Trophoblast cell (in vitro differentiated cells and primary cell): ENCODE data around the gene EFCAB5.

Source experiments
- DNase-seq, 2 donors: peaks; one replicate each; pipeline ENCODE4 v3.0.0-alpha.2; 2016
- H2AFZ ChIP-seq: 2 replicates; pipeline ENCODE4 v1.6.1; 2013; ENCODE audit warnings: low read length, moderate library complexity, mild to moderate bottlenecking; ENCODE audit not compliant: insufficient read depth, poor library complexity
- H2AK5ac ChIP-seq: 2 replicates; pipeline ENCODE4 v1.6.1; 2013; ENCODE audit warnings: mild to moderate bottlenecking, low read length
- H2BK120ac ChIP-seq: 2 replicates; pipeline ENCODE4 v1.6.1; 2013; ENCODE audit warnings: low read length, mild to moderate bottlenecking, moderate library complexity; ENCODE audit not compliant: insufficient read depth, poor library complexity
- H2BK12ac ChIP-seq: 2 replicates; pipeline ENCODE4 v1.6.1; 2013; ENCODE audit warnings: mild to moderate bottlenecking, low read length, moderate library complexity
- H2BK5ac ChIP-seq: 2 replicates; pipeline ENCODE4 v1.6.1; 2013; ENCODE audit warnings: low read length, low read depth, moderate library complexity, mild to moderate bottlenecking; ENCODE audit not compliant: poor library complexity
- H3K14ac ChIP-seq: 2 replicates; pipeline ENCODE4 v1.6.1; 2013; ENCODE audit warnings: mild to moderate bottlenecking, low read length
- H3K18ac ChIP-seq: 2 replicates; pipeline ENCODE4 v1.6.1; 2013; ENCODE audit warnings: mild to moderate bottlenecking, low read length
- H3K23ac ChIP-seq: 2 replicates; pipeline ENCODE4 v1.6.1; 2013; ENCODE audit warnings: low read length
- H3K27ac ChIP-seq: 2 replicates; pipeline ENCODE4 v1.5.1; 2013; ENCODE audit warnings: low read depth, mild to moderate bottlenecking, inconsistent platforms, low read length, moderate library complexity
- H3K27me3 ChIP-seq: 2 replicates; pipeline ENCODE4 v1.6.1; 2013; ENCODE audit warnings: inconsistent platforms, mild to moderate bottlenecking, low read length, moderate library complexity; ENCODE audit not compliant: insufficient read depth
- H3K36me3 ChIP-seq, 2 experiments: 1 replicate in 1 of 2; 2 replicates in 1 of 2; pipeline ENCODE4 v1.6.1; 2013; ENCODE audit warnings: low read length in 2 of 2, mild to moderate bottlenecking in 2 of 2, moderate library complexity in 1 of 2; ENCODE audit not compliant: insufficient read depth in 2 of 2, control insufficient read depth in 1 of 2
- H3K4ac ChIP-seq: 2 replicates; pipeline ENCODE4 v1.6.1; 2013; ENCODE audit warnings: low read depth, mild to moderate bottlenecking, low read length, moderate library complexity
- H3K4me1 ChIP-seq, 2 experiments: 1 replicate in 1 of 2; 2 replicates in 1 of 2; pipeline ENCODE4 v1.6.1; 2013; ENCODE audit warnings: low read length in 2 of 2, mild to moderate bottlenecking in 2 of 2, moderate library complexity in 1 of 2; ENCODE audit not compliant: insufficient read depth in 2 of 2, control insufficient read depth in 1 of 2
- H3K4me2 ChIP-seq: 2 replicates; pipeline ENCODE4 v1.6.1; 2013; ENCODE audit warnings: inconsistent platforms, mild to moderate bottlenecking, low read length, moderate library complexity
- H3K4me3 ChIP-seq: 2 replicates; pipeline ENCODE4 v1.5.1; 2013; ENCODE audit warnings: mild to moderate bottlenecking, low read depth, low read length, inconsistent platforms
- H3K79me1 ChIP-seq: one replicate; pipeline ENCODE4 v1.6.1; 2013; ENCODE audit warnings: low read length
- H3K79me2 ChIP-seq: 2 replicates; pipeline ENCODE4 v1.6.1; 2013; ENCODE audit warnings: low read length, mild to moderate bottlenecking; ENCODE audit not compliant: control insufficient read depth, insufficient read depth, poor library complexity
- H3K9ac ChIP-seq: 2 replicates; pipeline ENCODE4 v1.6.1; 2013; ENCODE audit warnings: mild to moderate bottlenecking, low read length
- H3K9me3 ChIP-seq: 2 replicates; pipeline ENCODE4 v1.6.1; 2013; ENCODE audit warnings: low read depth, mild to moderate bottlenecking, control low read depth, inconsistent platforms, low read length; ENCODE audit not compliant: insufficient read depth
- H4K12ac ChIP-seq: 2 replicates; pipeline ENCODE4 v1.6.1; 2013; ENCODE audit warnings: low read depth, mild to moderate bottlenecking, low read length, moderate library complexity
- H4K8ac ChIP-seq: 2 replicates; pipeline ENCODE4 v1.6.1; 2013; ENCODE audit warnings: low read depth, mild to moderate bottlenecking, low read length, moderate library complexity
- H4K91ac ChIP-seq: one replicate; pipeline ENCODE4 v1.6.1; 2013; ENCODE audit warnings: low read depth, mild to moderate bottlenecking, low read length, moderate library complexity
- WGBS: extraction: QIAGEN DNeasy Blood & Tissue Kit; methylation state at CpG from one replicate; pipeline ENCODE4 v1.1.7; 2013; ENCODE audit warnings: missing lambda C conversion rate; ENCODE audit not compliant: insufficient read length, insufficient coverage; ENCODE audit errors: extremely low coverage; 5-methylcytosine and 5-hydroxymethylcytosine counted together

The EFCAB5 gene

GRCh38 chr17:29936724-29937123 lies 4.7 kb upstream of the EFCAB5 start:
- H3K27ac ChIP-seq, result no peak overlapping the region
- H3K14ac ChIP-seq, result no peak overlapping the region
- no peak for DNase-seq
- WGBS, result no CpG with 5 or more reads among the region's 2 CpGs
- H4K12ac ChIP-seq, result no peak overlapping the region
- no peak overlapping the region for H2AK5ac ChIP-seq
- no peak overlapping the region for H3K18ac ChIP-seq
- no peak overlapping the region for H3K23ac ChIP-seq
- no peaks in the 10 kb centered on the region for H3K27me3 ChIP-seq
- no peaks in the 10 kb centered on the region for H3K79me1 ChIP-seq
- H3K9me3 ChIP-seq, result no peaks in the 10 kb centered on the region
- H3K9ac ChIP-seq, result no peak overlapping the region
- H2BK5ac ChIP-seq, result no peak overlapping the region
- H3K4me2 ChIP-seq, result no peak overlapping the region
- no peaks in the 10 kb centered on the region for H3K36me3 ChIP-seq
- no peaks in the 10 kb centered on the region for H3K4me1 ChIP-seq
- H4K91ac ChIP-seq, result no peak overlapping the region
- H4K8ac ChIP-seq, result no peak overlapping the region
- H3K4me3 ChIP-seq, result no peak overlapping the region
- no peaks in the 10 kb centered on the region for H3K79me2 ChIP-seq
- no peak overlapping the region for H3K4ac ChIP-seq
- no peak overlapping the region for H2BK120ac ChIP-seq
- no peak overlapping the region for H2AFZ ChIP-seq
- no peak overlapping the region for H2BK12ac ChIP-seq

GRCh38 chr17:29945281-29945680 lies 3.8 kb downstream of the EFCAB5 start:
- WGBS, result no CpG with 5 or more reads among the region's 2 CpGs

GRCh38 chr17:29948448-29949215 lies 7.2 kb downstream of the EFCAB5 start:
- no peak overlapping the region for H3K4me2 ChIP-seq
- no peak overlapping the region for H2AK5ac ChIP-seq
- H2BK5ac ChIP-seq, result no peak overlapping the region
- DNase-seq, result no peak
- no peak overlapping the region for H3K27ac ChIP-seq
- no CpG with 5 or more reads among the region's 3 CpGs for WGBS
- H2AFZ ChIP-seq, result no peak overlapping the region
- H2BK120ac ChIP-seq, result no peak overlapping the region
- no peaks in the 10 kb centered on the region for H3K79me2 ChIP-seq
- no peak overlapping the region for H3K9ac ChIP-seq
- no peaks in the 10 kb centered on the region for H3K79me1 ChIP-seq
- H3K9me3 ChIP-seq, result no peaks in the 10 kb centered on the region
- no peak overlapping the region for H2BK12ac ChIP-seq
- H3K4me1 ChIP-seq, result no peaks in the 10 kb centered on the region
- H3K36me3 ChIP-seq, result no peaks in the 10 kb centered on the region
- no peak overlapping the region for H3K18ac ChIP-seq
- H3K4ac ChIP-seq, result no peak overlapping the region
- H4K8ac ChIP-seq, result no peak overlapping the region
- H4K91ac ChIP-seq, result no peak overlapping the region
- no peak overlapping the region for H3K23ac ChIP-seq
- no peak overlapping the region for H3K4me3 ChIP-seq
- no peak overlapping the region for H3K14ac ChIP-seq
- H3K27me3 ChIP-seq, result no peaks in the 10 kb centered on the region
- no peak overlapping the region for H4K12ac ChIP-seq

More at GRCh38 chr17:29945281-29945680, 3.8 kb downstream of the EFCAB5 start:
- H3K79me2 ChIP-seq, result no peaks in the 10 kb centered on the region
- H4K8ac ChIP-seq, result no peak overlapping the region
- no peak overlapping the region for H3K14ac ChIP-seq
- H2BK120ac ChIP-seq, result no peak overlapping the region
- H2AFZ ChIP-seq, result no peak overlapping the region
- H3K4me1 ChIP-seq, result no peaks in the 10 kb centered on the region
- H3K23ac ChIP-seq, result no peak overlapping the region
- H3K79me1 ChIP-seq, result no peaks in the 10 kb centered on the region
- H4K91ac ChIP-seq, result no peak overlapping the region
- no peak overlapping the region for H2BK5ac ChIP-seq
- H2BK12ac ChIP-seq, result no peak overlapping the region
- no peak overlapping the region for H3K4ac ChIP-seq
- no peak overlapping the region for H3K18ac ChIP-seq
- no peak overlapping the region for H4K12ac ChIP-seq
- no peak overlapping the region for H3K9ac ChIP-seq
- H3K9me3 ChIP-seq, result no peaks in the 10 kb centered on the region
- no peak for DNase-seq
- no peak overlapping the region for H3K4me3 ChIP-seq
- no peak overlapping the region for H2AK5ac ChIP-seq
- no peaks in the 10 kb centered on the region for H3K27me3 ChIP-seq
- no peak overlapping the region for H3K27ac ChIP-seq
- no peaks in the 10 kb centered on the region for H3K36me3 ChIP-seq
- H3K4me2 ChIP-seq, result no peak overlapping the region

GRCh38 chr17:29949696-29950095 lies 8.3 kb downstream of the EFCAB5 start:
- no peak overlapping the region for H2AK5ac ChIP-seq
- no peak overlapping the region for H3K14ac ChIP-seq
- H3K4me3 ChIP-seq, result no peak overlapping the region
- no peaks in the 10 kb centered on the region for H3K36me3 ChIP-seq
- H3K9me3 ChIP-seq, result peaks cover 6% of the 10 kb centered on the region
- no peaks in the 10 kb centered on the region for H3K4me1 ChIP-seq
- H2BK120ac ChIP-seq, result no peak overlapping the region
- H4K91ac ChIP-seq, result no peak overlapping the region
- H3K18ac ChIP-seq, result no peak overlapping the region
- no peak overlapping the region for H3K4ac ChIP-seq
- no peak overlapping the region for H2AFZ ChIP-seq
- no peaks in the 10 kb centered on the region for H3K79me2 ChIP-seq
- DNase-seq, result no peak
- H2BK12ac ChIP-seq, result no peak overlapping the region
- H3K23ac ChIP-seq, result no peak overlapping the region
- no peak overlapping the region for H4K12ac ChIP-seq
- H3K27ac ChIP-seq, result no peak overlapping the region
- no peak overlapping the region for H3K9ac ChIP-seq
- no peak overlapping the region for H4K8ac ChIP-seq
- no peak overlapping the region for H3K4me2 ChIP-seq
- H2BK5ac ChIP-seq, result no peak overlapping the region
- H3K79me1 ChIP-seq, result no peaks in the 10 kb centered on the region
- H3K27me3 ChIP-seq, result no peaks in the 10 kb centered on the region
